Measurements from ENCODE around the gene PUSL1.

PUSL1 gene

GRCh38 chr1:1278620-1279019, 29.8 kb upstream of the PUSL1 start:
- no peak overlapping the region for H3K4me3 ChIP-seq (replicated peaks; ENCODE audit: low read depth, low read length)
- no peak for DNase-seq (ENCODE audit: extremely low read depth, low read depth)
- TF ChIP-seq, protein P1, sequence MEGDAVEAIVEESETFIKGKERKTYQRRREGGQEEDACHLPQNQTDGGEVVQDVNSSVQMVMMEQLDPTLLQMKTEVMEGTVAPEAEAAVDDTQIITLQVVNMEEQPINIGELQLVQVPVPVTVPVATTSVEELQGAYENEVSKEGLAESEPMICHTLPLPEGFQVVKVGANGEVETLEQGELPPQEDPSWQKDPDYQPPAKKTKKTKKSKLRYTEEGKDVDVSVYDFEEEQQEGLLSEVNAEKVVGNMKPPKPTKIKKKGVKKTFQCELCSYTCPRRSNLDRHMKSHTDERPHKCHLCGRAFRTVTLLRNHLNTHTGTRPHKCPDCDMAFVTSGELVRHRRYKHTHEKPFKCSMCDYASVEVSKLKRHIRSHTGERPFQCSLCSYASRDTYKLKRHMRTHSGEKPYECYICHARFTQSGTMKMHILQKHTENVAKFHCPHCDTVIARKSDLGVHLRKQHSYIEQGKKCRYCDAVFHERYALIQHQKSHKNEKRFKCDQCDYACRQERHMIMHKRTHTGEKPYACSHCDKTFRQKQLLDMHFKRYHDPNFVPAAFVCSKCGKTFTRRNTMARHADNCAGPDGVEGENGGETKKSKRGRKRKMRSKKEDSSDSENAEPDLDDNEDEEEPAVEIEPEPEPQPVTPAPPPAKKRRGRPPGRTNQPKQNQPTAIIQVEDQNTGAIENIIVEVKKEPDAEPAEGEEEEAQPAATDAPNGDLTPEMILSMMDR (IDR thresholded peaks at IDR 0.05; ENCODE audit: low read depth, low read length, missing control alignments) = no peak

DNA sequence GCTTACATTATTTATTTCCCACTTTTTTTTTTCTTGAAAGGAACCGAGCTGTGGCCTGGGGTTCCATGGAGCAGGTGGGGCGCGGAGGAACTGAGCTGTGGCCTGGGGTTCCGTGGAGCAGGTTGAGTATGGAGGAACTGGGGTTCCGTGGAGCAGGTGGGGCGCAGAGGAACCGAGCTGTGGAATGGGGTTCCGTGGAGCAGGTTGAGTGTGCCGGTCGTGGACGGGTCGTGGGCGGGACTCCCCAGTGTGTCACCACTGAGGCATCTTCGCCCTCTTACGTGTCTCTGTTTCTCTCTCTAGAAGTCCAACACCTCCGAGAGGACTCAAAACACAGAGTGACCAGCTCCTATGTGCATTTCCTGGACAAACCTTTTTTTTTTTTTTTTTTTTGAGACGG, 29.4 kb upstream of the PUSL1 start:
- H3K4me3 ChIP-seq (replicated peaks; ENCODE audit: low read depth, low read length) = no peak overlapping the region
- TF ChIP-seq, protein P1 (IDR thresholded peaks at IDR 0.05; ENCODE audit: low read depth, low read length, missing control alignments) = no peak
- DNase-seq (ENCODE audit: extremely low read depth, low read depth) = no peak

DNA sequence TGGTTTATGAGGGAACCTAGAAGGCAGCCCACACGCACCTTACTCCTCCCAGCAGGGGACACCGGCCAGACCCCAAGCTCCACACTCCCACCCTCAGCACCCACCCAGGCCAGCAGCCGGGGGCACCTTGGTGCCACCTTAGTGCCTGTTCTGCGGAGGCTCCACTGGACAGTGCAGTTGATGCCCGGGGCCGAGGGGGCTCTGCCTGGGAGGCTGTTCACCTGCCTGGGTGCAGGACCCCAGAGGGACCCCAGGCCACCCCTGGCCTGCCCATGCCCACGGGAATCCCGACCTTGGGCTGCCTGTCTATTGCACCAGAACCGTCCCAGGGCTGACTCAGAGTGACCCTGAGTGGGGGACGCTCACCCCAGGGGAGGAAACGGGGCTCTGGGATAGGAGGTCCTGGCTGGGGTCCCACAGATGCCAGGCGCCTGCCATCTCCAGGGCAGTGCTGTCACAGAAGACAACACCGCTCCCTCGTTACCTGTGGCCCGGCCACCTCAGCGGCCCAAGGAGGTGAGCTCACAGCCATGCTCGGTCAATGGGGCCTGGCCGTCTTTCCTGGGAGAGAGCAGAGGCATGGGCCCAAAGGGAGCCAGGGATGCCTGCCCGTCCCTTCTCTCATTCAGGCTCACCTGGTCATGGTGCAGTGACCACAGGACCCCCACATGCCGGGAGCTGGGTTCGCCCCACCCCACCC, 27.5 kb upstream of the PUSL1 start:
- no peak for DNase-seq (ENCODE audit: extremely low read depth, low read depth)
- H3K4me3 ChIP-seq (replicated peaks; ENCODE audit: low read depth, low read length) = no peak overlapping the region
- TF ChIP-seq, protein P1 (IDR thresholded peaks at IDR 0.05; ENCODE audit: low read depth, low read length, missing control alignments) = no peak

DNA sequence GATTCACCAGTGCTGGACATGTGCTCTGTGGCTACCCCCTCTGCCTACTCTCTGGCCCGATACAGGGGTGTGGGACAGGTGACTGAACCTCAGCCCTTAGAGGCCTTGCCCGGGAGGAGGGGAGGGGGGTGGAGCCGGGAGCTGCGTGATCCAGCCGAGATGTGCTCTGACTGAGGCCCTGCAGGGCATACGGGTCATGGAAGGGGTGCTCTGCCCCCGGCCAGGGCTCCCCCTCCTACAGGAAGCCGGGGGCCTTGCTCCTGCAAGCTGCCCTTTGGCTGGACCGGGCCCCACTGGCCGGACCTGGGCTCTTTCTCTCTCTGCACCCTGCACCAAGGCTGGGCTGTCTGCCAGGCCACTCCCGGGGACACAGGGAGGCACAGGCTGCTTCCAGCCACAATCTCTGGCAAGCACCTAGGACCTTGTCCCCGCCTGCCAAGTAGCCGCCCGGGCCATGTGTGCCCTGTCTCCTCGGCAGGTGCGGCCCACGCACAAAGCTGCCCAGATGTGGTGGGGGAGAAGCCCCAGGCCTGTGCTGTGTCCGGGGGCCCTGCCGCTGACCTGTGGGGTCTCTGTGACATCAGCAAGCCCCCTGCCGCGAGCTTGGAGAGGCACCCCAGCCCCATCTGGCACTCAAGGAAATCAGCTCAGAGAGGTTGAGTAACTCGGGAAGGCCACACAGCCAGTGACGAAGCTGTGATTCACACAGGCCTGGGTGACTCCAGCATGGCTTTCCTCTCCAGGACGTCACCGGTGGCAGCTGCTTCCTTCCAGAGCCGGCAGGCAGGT, 26.7 kb upstream of the PUSL1 start:
- no peak for DNase-seq (ENCODE audit: extremely low read depth, low read depth)
- no peak overlapping the region for H3K4me3 ChIP-seq (replicated peaks; ENCODE audit: low read depth, low read length)
- TF ChIP-seq, protein P1 (IDR thresholded peaks at IDR 0.05; ENCODE audit: low read depth, low read length, missing control alignments) = no peak

DNA sequence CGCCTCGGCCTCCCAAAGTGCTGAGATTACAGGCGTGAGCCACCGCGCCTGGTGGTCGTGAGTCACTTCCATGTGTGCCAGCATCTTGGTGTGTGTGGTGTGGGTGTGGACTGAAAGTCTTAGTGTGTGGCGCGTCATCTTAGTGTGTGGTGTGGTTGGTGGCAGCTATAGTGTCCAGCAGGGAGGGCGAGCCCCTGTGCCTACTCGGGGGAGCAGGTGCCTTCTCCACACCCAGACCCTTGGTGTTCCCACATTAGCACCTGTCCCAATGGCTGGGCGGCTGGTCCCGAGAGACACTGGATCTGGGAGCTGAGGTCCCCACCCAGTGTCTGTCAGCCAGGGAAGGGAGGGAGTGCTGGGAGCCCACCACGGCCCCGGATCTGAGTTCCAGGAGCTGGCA, 25.4 kb upstream of the PUSL1 start:
- TF ChIP-seq, protein P1 (IDR thresholded peaks at IDR 0.05; ENCODE audit: low read depth, low read length, missing control alignments) = no peak
- DNase-seq (ENCODE audit: extremely low read depth, low read depth) = no peak
- no peak overlapping the region for H3K4me3 ChIP-seq (replicated peaks; ENCODE audit: low read depth, low read length)

- H3K4me3 ChIP-seq (replicated peaks; ENCODE audit: low read depth, low read length) = no peak overlapping the region
- DNase-seq (ENCODE audit: extremely low read depth, low read depth) = no peak
- TF ChIP-seq, protein P1 (IDR thresholded peaks at IDR 0.05; ENCODE audit: low read depth, low read length, missing control alignments) = no peak
Observed at GRCh38 chr1:1283821-1284220, 24.6 kb upstream of the PUSL1 start.

Measured in HFF-Myc (cell line).